PFSK-1 (cell line): Measurements from ENCODE around the gene CCDC12.

ENCODE experiments used
- FOXP2 ChIP-seq: optimal IDR thresholded peaks from 2 replicates; pipeline ENCODE3; 2011; ENCODE audit warnings: borderline replicate concordance, control low read depth, inconsistent platforms; ENCODE audit not compliant: insufficient read depth; ENCODE audit errors: extremely low read length, extremely low read depth
- POLR2AphosphoS5 ChIP-seq: IDR thresholded peaks from 2 replicates; pipeline ENCODE4 v1.6.1; 2012; ENCODE audit warnings: low read depth, mild to moderate bottlenecking, control low read depth, low read length, moderate library complexity
- SIN3A ChIP-seq: IDR thresholded peaks from 2 replicates; pipeline ENCODE4 v1.6.1; 2012; ENCODE audit warnings: mild to moderate bottlenecking, low read length, moderate library complexity, borderline replicate concordance; ENCODE audit not compliant: insufficient read depth
- TAF1 ChIP-seq: IDR thresholded peaks from 2 replicates; pipeline ENCODE4 v1.6.1; 2012; ENCODE audit warnings: low read length, control low read depth, borderline replicate concordance; ENCODE audit not compliant: insufficient read depth
- TF ChIP-seq, protein P1 (sequence below), 2 experiments: IDR thresholded peaks; 2 replicates each; pipeline versions ENCODE4 v1.6.1 to v1.8.0; 2011 to 2012; ENCODE audit warnings: low read depth in 2 of 2, low read length in 2 of 2, control low read depth in 1 of 2, inconsistent platforms in 1 of 2, mild to moderate bottlenecking in 1 of 2, moderate library complexity in 1 of 2; ENCODE audit not compliant: insufficient read depth in 1 of 2

The CCDC12 gene

DNA sequence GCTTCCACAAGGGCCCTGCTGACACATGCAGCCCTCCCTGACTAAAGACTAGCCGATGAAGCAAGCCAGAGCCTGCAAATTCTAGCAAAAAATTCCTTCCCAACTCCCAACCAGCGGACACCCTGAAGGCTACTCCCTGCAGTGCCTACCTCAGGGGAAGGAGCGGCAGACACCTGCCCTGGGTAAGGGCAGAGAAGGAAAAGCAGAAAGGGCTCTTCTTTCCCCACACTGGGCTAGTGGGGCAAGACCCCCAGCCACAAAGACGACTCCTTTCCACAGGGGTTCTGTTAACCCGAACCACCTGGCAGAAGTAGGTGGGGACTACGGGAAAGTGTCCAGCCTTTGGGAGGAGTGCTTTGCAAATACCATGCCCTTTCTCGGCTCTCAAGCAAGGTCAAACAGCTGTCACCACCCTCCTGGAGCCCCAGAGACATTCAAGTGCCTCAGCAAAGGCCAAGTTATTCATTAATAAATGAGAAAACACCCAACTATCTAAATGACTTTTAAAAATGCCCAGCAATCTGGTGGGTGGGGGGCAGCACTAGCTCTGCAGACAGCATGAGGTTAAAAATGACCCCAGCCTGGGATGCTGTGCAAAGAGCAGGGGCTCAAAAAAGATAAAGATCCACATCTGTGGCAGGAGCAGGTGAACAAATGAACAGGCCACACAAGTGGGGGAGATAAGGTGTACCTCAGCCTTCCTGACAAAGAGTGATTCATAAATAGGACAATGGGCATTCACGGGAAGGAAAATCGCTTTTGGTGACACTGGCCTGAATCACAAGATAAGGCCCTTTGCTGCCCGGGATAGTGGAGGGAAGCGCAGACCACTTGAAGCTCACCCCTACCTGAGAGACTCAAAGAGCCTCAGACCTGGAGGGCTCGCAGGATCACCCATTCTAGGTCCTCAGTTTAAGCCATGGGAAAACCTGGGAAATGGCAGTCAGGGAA is 33.0 kb downstream of the CCDC12 start:
- TF ChIP-seq TAF1 (no peak), SIN3A (no peak), FOXP2 (no peak), POLR2AphosphoS5 (no peak)
- TF ChIP-seq, protein P1, sequence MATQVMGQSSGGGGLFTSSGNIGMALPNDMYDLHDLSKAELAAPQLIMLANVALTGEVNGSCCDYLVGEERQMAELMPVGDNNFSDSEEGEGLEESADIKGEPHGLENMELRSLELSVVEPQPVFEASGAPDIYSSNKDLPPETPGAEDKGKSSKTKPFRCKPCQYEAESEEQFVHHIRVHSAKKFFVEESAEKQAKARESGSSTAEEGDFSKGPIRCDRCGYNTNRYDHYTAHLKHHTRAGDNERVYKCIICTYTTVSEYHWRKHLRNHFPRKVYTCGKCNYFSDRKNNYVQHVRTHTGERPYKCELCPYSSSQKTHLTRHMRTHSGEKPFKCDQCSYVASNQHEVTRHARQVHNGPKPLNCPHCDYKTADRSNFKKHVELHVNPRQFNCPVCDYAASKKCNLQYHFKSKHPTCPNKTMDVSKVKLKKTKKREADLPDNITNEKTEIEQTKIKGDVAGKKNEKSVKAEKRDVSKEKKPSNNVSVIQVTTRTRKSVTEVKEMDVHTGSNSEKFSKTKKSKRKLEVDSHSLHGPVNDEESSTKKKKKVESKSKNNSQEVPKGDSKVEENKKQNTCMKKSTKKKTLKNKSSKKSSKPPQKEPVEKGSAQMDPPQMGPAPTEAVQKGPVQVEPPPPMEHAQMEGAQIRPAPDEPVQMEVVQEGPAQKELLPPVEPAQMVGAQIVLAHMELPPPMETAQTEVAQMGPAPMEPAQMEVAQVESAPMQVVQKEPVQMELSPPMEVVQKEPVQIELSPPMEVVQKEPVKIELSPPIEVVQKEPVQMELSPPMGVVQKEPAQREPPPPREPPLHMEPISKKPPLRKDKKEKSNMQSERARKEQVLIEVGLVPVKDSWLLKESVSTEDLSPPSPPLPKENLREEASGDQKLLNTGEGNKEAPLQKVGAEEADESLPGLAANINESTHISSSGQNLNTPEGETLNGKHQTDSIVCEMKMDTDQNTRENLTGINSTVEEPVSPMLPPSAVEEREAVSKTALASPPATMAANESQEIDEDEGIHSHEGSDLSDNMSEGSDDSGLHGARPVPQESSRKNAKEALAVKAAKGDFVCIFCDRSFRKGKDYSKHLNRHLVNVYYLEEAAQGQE (IDR thresholded peaks at IDR 0.05; ENCODE audit: insufficient read depth in 1 of 2, low read depth in 2 of 2, low read length in 2 of 2), result no peak

DNA sequence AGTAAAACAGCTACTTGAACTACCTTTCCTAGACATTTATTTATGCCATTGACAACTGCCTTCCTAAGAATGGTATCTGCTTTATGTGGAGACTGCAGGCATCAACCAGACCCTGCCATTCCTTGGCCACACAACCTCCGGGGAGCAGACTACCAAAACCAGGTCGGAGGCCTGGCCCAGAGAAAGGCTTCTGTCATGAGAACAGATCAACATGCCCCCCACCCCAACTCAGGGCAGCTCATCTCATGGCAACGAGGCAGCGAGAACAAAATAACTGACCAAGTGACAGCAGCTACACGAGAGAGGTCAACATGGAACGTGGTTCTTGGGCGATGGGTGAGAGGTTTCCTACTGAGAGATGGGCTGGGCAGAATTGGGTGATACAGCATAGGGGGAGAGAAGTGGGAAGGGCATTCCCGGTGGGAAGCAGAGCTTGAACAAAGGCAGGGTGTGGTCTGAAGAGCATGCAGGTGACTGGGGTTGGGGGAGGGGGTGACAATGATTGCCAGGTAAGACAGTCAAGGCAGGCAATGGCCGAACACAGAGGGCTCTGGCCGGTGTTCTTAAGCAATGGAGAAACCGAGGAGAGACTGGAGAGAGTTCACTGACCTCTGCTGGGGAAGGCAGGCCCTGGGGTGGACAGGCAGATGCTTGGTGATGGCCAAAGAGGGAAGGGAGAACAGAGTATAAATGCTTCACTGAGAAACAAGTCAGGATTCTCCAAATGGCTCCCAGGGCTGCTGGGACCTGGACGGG is 33.9 kb downstream of the CCDC12 start:
- no peak for TF ChIP-seq FOXP2
- TF ChIP-seq TAF1, result no peak
- TF ChIP-seq, protein P1 (IDR thresholded peaks at IDR 0.05; ENCODE audit: insufficient read depth in 1 of 2, low read depth in 2 of 2, low read length in 2 of 2), result no peak
- TF ChIP-seq POLR2AphosphoS5, result no peak
- no peak for TF ChIP-seq SIN3A

DNA sequence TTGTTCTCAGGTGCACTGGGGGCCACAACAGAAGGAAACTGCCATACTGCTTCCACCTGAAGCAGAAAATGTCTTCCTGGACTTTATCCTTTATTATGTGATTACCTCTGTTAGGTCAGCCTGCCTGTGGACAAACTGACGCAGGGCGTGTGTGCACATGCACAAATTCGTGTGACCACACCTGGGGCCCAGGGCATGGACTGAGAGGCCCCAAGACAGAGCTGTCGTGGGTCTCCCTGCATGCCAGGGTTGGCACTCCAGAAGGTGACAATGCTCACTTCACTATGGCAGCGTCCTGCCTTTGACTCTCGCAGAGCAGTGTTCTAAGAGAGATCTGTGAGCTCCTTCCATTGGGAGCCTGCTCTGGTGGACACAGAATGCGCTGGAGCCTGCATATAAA is 34.5 kb downstream of the CCDC12 start:
- TF ChIP-seq POLR2AphosphoS5 (no peak), FOXP2 (no peak), TAF1 (no peak), SIN3A (no peak)
- TF ChIP-seq, protein P1 (IDR thresholded peaks at IDR 0.05; ENCODE audit: insufficient read depth in 1 of 2, low read depth in 2 of 2, low read length in 2 of 2), result no peak

DNA sequence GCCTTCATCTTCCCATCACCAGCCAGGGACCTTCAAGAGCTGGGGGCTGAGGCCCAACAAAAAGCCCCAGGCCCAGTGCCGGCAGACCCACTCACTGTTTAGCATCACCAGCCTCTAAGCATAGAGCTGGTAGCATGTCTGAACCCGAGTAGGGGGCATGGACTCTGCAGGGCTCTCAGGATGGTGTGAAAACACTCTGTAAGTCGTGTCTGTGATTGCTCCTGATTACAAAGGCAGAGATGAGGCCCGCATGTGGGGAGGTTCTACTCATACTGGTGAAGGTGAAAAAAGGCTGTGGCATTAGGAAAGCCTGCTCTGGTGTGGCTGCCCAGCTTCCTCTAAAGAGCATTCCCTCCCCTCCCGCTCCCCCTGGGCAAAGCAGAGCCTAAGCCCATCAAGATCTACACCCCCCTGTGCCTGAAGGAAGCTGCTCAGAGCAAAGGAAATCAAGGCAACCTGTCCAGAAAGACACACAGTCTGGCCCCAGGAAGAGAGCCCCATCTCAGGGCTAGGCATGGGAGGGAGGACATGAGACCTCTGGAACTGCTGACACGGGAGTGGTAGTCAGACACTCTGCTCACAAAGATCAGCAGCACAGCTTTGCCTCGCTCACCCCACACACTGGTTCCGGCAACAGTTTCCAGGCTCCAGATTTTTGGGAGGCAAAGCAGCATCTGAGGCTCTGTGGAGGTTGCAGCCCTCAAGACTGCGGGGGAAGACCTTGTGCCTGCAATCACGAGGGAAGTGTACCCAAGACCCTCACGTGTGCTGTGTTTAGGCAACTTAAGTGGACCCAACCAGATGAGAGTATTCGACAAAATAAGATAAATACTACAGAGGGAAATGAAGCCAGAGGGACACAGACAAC is 36.7 kb downstream of the CCDC12 start:
- TF ChIP-seq FOXP2 (no peak), SIN3A (no peak)

DNA sequence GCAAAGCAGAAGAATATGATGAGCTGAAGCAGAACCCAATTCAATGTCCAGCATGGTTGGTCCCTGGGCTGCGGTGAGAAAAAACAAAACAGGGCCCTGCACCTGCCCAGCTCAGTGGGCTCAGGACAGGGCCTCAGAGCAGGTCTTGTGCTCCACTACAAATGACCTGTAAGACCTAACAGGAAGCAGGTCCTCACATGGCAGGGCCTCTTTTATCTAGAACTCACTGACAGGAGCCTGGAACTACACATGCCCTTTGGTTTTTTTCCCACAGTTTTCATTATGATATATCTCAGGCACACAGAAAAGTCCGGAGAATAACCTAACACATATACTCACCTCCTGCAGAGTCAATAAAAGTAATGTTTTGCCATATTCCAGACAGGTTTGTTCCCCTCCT is 38.4 kb downstream of the CCDC12 start:
- no peak for TF ChIP-seq TAF1
